ENCODE data around the gene TNFSF8.

DNA sequence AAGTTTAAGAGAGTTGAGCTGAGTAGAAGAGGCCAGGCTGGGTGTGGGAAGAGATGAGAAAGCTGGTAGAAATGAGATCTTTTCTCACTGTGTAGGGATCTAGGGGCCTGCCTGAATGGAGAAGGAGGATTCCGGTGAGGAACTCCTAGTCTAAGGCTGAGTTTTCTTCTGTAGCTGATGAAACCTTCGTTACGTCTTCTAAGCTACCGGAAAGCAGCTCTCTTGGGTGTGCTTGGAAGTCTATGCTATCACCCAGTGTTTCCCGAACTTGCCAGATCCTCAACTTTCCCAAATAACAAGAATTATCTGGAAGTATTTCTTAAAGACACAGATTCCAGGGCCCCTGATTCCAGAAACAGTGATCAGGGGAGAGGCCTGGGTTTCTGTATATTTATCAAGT lies 69.1 kb downstream of the TNFSF8 start:
- TF ChIP-seq, protein P1, sequence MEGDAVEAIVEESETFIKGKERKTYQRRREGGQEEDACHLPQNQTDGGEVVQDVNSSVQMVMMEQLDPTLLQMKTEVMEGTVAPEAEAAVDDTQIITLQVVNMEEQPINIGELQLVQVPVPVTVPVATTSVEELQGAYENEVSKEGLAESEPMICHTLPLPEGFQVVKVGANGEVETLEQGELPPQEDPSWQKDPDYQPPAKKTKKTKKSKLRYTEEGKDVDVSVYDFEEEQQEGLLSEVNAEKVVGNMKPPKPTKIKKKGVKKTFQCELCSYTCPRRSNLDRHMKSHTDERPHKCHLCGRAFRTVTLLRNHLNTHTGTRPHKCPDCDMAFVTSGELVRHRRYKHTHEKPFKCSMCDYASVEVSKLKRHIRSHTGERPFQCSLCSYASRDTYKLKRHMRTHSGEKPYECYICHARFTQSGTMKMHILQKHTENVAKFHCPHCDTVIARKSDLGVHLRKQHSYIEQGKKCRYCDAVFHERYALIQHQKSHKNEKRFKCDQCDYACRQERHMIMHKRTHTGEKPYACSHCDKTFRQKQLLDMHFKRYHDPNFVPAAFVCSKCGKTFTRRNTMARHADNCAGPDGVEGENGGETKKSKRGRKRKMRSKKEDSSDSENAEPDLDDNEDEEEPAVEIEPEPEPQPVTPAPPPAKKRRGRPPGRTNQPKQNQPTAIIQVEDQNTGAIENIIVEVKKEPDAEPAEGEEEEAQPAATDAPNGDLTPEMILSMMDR (IDR thresholded peaks at IDR 0.05; ENCODE audit: borderline replicate concordance, extremely low read depth, low read length, poor library complexity, severe bottlenecking) = no peak
- TF ChIP-seq EZH2 (IDR thresholded peaks at IDR 0.05; ENCODE audit: borderline replicate concordance, low read depth, low read length, severe bottlenecking) = no peak

Data from DND-41 (cell line).